Sigmoid colon (tissue), 7 donors: Measurements from ENCODE around the gene TDRD7. TPM values are rescaled to one million over a fixed set of nuclear protein-coding genes. Genes with fewer than 3 reads are reported as not detected.

Source experiments
- DNase-seq: peaks from one replicate; pipeline ENCODE4 v3.0.0-alpha.2; 2019
- H3K27ac ChIP-seq, 4 donors: fragments of 200-600 bp; sonication (generic); one replicate each; pipeline ENCODE4 v1.5.1; 2016 to 2019; ENCODE audit warnings: mild to moderate bottlenecking in 1 of 4
- H3K27me3 ChIP-seq, 3 donors: fragments of 200-600 bp; sonication (generic); one replicate each; pipeline ENCODE4 v1.5.1; 2019; ENCODE audit warnings: mild to moderate bottlenecking in 1 of 3
- H3K36me3 ChIP-seq, 4 donors: fragments of 200-600 bp; sonication (generic); one replicate each; pipeline ENCODE4 v1.5.1; 2016 to 2019
- H3K4me1 ChIP-seq, 4 donors: fragments of 200-600 bp; sonication (generic); one replicate each; pipeline ENCODE4 v1.5.1; 2017 to 2019
- H3K4me3 ChIP-seq, 4 donors: fragments of 200-600 bp; sonication (generic); one replicate each; pipeline ENCODE4 v1.5.1; 2017 to 2019; ENCODE audit warnings: mild to moderate bottlenecking in 2 of 4, moderate library complexity in 1 of 4
- H3K9me3 ChIP-seq, 4 donors: fragments of 200-600 bp in 3 of 4; sonication (generic) in 3 of 4; one replicate each; pipeline versions ENCODE4 v1.5.1 to v1.6.1; 2013 to 2019
- EP300 ChIP-seq, 4 donors: sonication (generic); formaldehyde crosslinking; IDR thresholded peaks; one replicate each; pipeline ENCODE4 v1.6.1; 2017; ENCODE audit warnings: antibody characterized with exemption in 4 of 4
- POLR2A ChIP-seq, 2 donors: fragments of 450-650 bp; IDR thresholded peaks; one replicate each; pipeline ENCODE4 v1.6.1; 2016; ENCODE audit warnings: antibody characterized with exemption in 2 of 2, mild to moderate bottlenecking in 2 of 2, moderate library complexity in 2 of 2
- POLR2AphosphoS5 ChIP-seq, 4 donors: sonication (generic); formaldehyde crosslinking; IDR thresholded peaks; one replicate each; pipeline ENCODE4 v1.6.1; 2017; ENCODE audit warnings: antibody characterized with exemption in 4 of 4
- WGBS, 2 donors: extraction: QIAGEN DNeasy Blood & Tissue Kit; methylation state at CpG; one replicate each; pipeline ENCODE4 v1.1.7; 2013; 5-methylcytosine and 5-hydroxymethylcytosine counted together
- intact Hi-C: fragments of 100-400 bp; cut with DNase I; formaldehyde crosslinking; loops from one replicate; pipeline ENCODE4 v1.15.1; 2023
- polyA plus RNA-seq, 3 donors: library from polyadenylated mRNA; stranded (reverse); fragments of 200-250 nt; gene quantifications; one replicate each; pipeline ENCODE4 v1.2.3, GENCODE V29; 2013
- total RNA-seq, 4 donors: library from RNA; depleted of rRNA; stranded (reverse); fragments of >200 nt; gene quantifications; one replicate each; pipeline ENCODE4 v1.1.0, GENCODE V29; 2016
- TF ChIP-seq, protein P1 (sequence below), 4 experiments: fragments of 450-650 bp in 3 of 4; fragments of 200-600 bp in 1 of 4; IDR thresholded peaks; one replicate each; pipeline ENCODE4 v1.5.1; 2016 to 2019; ENCODE audit warnings: antibody characterized with exemption in 4 of 4, mild to moderate bottlenecking in 3 of 4, moderate library complexity in 2 of 4
- donor health status: healthy with polysubstance abuse.
- donor health status: Bipolar disorder and iron deficiency.
- donor health status: healthy.

The TDRD7 gene
- total and polyA plus RNA-seq, 7 donors = 10.5 to 25.7 (median 17.5) TPM

GRCh38 chr9:97384406-97385262 is 27.3 kb upstream of the TDRD7 start:
- H3K4me1 ChIP-seq = peaks cover 0 to 9% (median 4%) of the 10 kb centered on the region in 4 donors
- peaks cover 4 to 34% (median 13%) of the 10 kb centered on the region in 3 donors for H3K27me3 ChIP-seq
- no peak for TF ChIP-seq EP300 (IDR thresholded peaks at IDR 0.05)
- no peak for TF ChIP-seq POLR2AphosphoS5 (IDR thresholded peaks at IDR 0.05)
- TF ChIP-seq, protein P1, sequence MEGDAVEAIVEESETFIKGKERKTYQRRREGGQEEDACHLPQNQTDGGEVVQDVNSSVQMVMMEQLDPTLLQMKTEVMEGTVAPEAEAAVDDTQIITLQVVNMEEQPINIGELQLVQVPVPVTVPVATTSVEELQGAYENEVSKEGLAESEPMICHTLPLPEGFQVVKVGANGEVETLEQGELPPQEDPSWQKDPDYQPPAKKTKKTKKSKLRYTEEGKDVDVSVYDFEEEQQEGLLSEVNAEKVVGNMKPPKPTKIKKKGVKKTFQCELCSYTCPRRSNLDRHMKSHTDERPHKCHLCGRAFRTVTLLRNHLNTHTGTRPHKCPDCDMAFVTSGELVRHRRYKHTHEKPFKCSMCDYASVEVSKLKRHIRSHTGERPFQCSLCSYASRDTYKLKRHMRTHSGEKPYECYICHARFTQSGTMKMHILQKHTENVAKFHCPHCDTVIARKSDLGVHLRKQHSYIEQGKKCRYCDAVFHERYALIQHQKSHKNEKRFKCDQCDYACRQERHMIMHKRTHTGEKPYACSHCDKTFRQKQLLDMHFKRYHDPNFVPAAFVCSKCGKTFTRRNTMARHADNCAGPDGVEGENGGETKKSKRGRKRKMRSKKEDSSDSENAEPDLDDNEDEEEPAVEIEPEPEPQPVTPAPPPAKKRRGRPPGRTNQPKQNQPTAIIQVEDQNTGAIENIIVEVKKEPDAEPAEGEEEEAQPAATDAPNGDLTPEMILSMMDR (IDR thresholded peaks at IDR 0.05) = no peak
- no peak for TF ChIP-seq POLR2A (IDR thresholded peaks at IDR 0.05)
- H3K27ac ChIP-seq = no peak overlapping the region
- intact Hi-C loops = no loop called here
- no peak for DNase-seq
- peaks cover 0 to 7% (median 3%) of the 10 kb centered on the region in 4 donors for H3K36me3 ChIP-seq
- WGBS, 2 donors = 79 to 80% methylated on average over 5 of the region's 5 CpGs
- no peak overlapping the region for H3K4me3 ChIP-seq
- no peaks in the 10 kb centered on the region for H3K9me3 ChIP-seq

DNA sequence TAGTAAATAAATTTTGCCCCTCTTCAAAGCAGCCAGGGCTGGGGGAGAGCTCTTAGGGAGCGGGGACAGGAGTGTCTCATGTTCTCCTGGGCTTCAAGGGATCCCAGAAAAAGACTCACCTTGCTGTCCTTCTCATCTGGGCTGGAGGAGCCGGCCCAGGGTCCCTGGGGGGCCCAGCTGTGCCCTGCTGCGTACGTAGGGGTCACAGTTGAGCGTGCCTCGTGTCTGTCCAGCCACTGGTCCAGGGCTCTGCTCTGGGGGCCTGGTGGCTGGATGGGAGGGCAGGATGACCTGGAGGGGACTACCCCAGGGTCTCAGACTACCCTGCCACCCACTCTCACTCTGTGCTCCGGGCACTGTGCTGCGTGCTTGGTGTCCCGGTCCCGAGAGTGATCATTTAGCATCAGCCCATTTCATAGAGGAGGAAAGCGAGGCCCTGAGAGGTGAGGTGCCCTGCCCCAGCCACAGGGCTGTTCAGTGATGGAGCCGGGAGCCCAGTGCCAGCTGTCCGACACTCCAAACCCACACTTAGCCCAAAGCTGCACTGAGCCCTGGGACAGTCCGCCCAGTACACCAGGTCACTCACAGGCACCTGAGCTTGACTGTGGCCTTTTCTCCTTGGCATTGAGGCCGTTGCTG is 26.2 kb upstream of the TDRD7 start:
- Histone ChIP-seq H3K4me1 (peaks cover 0 to 9% (median 4%) of the 10 kb centered on the region in 4 donors), H3K36me3 (peaks cover 0 to under 1% (median 0%) of the 10 kb centered on the region in 4 donors), H3K27ac (no peak overlapping the region), H3K27me3 (peaks cover 4 to 36% (median 13%) of the 10 kb centered on the region in 3 donors), H3K9me3 (no peaks in the 10 kb centered on the region), H3K4me3 (no peak overlapping the region)
- TF ChIP-seq, protein P1 (IDR thresholded peaks at IDR 0.05) = no peak
- TF ChIP-seq POLR2AphosphoS5 (IDR thresholded peaks at IDR 0.05) = no peak
- DNase-seq = no peak
- intact Hi-C loops = no loop called here
- WGBS, 2 donors = 84 to 87% methylated on average over 15 of the region's 15 CpGs

DNA sequence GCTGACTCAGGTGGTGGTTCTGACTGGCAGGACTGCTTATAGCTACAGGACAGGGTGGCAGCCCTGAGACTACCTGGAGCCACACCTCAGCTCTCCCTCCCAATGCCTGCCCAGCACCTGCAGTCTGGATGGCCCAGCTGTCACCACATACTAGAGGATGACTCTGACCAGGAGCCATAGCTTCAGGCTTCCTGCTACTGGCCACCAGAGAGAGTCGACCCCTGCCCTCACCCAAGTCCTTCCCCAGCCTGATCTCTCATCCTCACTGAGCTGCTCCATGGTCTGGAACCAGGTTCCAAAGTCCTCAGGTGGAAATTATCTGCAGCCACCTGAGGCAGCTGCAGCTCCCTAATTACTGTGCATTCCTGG is 25.6 kb upstream of the TDRD7 start:
- TF ChIP-seq POLR2AphosphoS5 (IDR thresholded peaks at IDR 0.05) (no peak), POLR2A (IDR thresholded peaks at IDR 0.05) (no peak), EP300 (IDR thresholded peaks at IDR 0.05) (no peak)
- TF ChIP-seq, protein P1 (IDR thresholded peaks at IDR 0.05) = no peak
- H3K27me3 ChIP-seq = peaks cover 4 to 36% (median 13%) of the 10 kb centered on the region in 3 donors
- no peak for DNase-seq
- peaks cover 0 to 9% (median 4%) of the 10 kb centered on the region in 4 donors for H3K4me1 ChIP-seq
- H3K27ac ChIP-seq = no peak overlapping the region
- intact Hi-C loops = no loop called here
- 13 to 33% methylated on average over 1 of the region's 1 CpG for WGBS, 2 donors
- no peaks in the 10 kb centered on the region for H3K36me3 ChIP-seq
- no peaks in the 10 kb centered on the region for H3K9me3 ChIP-seq
- no peak overlapping the region for H3K4me3 ChIP-seq

GRCh38 chr9:97386733-97387503 is 25.0 kb upstream of the TDRD7 start:
- H3K4me1 ChIP-seq = peaks cover 0 to 9% (median 4%) of the 10 kb centered on the region in 4 donors
- peaks cover 4 to 36% (median 13%) of the 10 kb centered on the region in 3 donors for H3K27me3 ChIP-seq
- 4 to 5% methylated on average over 30 of the region's 30 CpGs for WGBS, 2 donors
- H3K9me3 ChIP-seq = no peaks in the 10 kb centered on the region
- intact Hi-C loops = no loop called here
- DNase-seq = no peak
- TF ChIP-seq POLR2A (IDR thresholded peaks at IDR 0.05) (no peak), POLR2AphosphoS5 (IDR thresholded peaks at IDR 0.05) (no peak), EP300 (IDR thresholded peaks at IDR 0.05) (no peak)
- TF ChIP-seq, protein P1 (IDR thresholded peaks at IDR 0.05) = peak; percentile 65 to 95 (median 79)
- no peak overlapping the region for H3K4me3 ChIP-seq
- H3K27ac ChIP-seq = no peak overlapping the region
- H3K36me3 ChIP-seq = no peaks in the 10 kb centered on the region
